Adrenal gland (tissue), 5 donors: Measurements from ENCODE around the gene DIPK1C.

Source experiments
- POLR2A ChIP-seq, 2 donors: fragments of 450-650 bp; IDR thresholded peaks; one replicate each; pipeline ENCODE4 v1.6.1; 2017; ENCODE audit warnings: antibody characterized with exemption in 2 of 2, mild to moderate bottlenecking in 2 of 2, moderate library complexity in 1 of 2
- TF ChIP-seq, protein P1 (sequence below), 6 experiments: fragments of 450-650 bp in 4 of 6; fragments of 200-600 bp in 2 of 6; sonication (generic) in 1 of 6; IDR thresholded peaks; 1 replicate in 5 of 6; 2 replicates in 1 of 6; pipeline versions ENCODE4 v1.5.1 to v1.8.0; 2016 to 2021; ENCODE audit warnings: antibody characterized with exemption in 6 of 6, mild to moderate bottlenecking in 2 of 6, moderate library complexity in 1 of 6
- donor health status: DM: no; HTN: no; CAD: no.

DNA sequence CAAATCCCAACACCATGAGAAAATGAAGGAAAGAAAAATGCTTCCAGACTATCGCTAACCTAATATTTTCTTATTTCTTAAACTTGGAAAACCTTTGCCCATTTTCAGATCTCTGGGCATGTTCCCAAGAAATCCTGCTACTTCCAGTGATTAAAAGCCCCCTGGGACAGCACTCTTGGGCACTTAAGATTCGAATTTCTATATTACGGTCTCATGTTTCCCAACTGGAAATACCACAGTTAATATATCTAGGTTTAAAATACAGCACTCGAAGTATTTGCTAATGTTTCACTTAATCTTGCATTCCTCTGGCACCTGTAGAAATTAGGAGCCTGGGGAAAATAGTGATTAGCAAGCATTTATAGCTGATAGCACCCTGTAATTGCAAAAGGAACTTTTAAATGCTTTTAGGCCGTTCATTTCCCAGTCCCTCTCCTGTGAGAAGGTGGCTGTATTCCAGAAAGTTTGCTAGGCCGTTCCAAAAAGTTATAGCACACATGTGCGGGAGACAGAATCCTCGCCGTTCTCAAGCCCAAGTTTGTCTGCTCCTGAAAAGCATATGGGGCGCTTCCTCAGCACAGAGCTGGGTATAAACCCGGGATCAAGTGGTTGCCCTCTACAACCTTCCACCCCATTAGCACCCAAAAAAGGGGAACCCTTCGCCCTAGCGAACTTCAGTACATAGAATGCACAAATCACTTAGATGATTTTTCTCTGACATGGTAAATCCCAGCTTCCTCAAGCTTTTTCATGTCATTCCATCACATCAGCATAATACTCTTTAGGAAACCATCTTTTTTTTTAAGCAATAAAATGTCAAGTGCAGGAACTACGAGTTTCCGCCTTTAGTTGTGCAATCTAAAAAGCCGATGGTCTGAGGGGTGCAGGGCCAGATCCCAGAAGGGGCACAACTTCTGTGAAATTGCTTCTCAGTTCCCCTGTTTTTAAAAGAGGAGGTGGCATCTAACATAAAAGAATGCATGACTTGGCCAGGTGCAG, 60.6 kb downstream of the DIPK1C start:
- no peak for TF ChIP-seq POLR2A (IDR thresholded peaks at IDR 0.05)
- TF ChIP-seq, protein P1, sequence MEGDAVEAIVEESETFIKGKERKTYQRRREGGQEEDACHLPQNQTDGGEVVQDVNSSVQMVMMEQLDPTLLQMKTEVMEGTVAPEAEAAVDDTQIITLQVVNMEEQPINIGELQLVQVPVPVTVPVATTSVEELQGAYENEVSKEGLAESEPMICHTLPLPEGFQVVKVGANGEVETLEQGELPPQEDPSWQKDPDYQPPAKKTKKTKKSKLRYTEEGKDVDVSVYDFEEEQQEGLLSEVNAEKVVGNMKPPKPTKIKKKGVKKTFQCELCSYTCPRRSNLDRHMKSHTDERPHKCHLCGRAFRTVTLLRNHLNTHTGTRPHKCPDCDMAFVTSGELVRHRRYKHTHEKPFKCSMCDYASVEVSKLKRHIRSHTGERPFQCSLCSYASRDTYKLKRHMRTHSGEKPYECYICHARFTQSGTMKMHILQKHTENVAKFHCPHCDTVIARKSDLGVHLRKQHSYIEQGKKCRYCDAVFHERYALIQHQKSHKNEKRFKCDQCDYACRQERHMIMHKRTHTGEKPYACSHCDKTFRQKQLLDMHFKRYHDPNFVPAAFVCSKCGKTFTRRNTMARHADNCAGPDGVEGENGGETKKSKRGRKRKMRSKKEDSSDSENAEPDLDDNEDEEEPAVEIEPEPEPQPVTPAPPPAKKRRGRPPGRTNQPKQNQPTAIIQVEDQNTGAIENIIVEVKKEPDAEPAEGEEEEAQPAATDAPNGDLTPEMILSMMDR (IDR thresholded peaks at IDR 0.05): no peak
